HUDEP-2 (cell line): Measurements from ENCODE around the gene FXYD2.
"Not testable (repeated sequence)": the region's sequence is repeated elsewhere in the genome, so short reads cannot be mapped to it uniquely, and the experiment has no call there.

Experiments used
- DNase-seq, 76 experiments: peaks; one replicate each; lab custom pipeline; 2025; ENCODE audit not compliant: unreplicated experiment in 76 of 76; lab: John Stamatoyannopoulos, UW

Gene FXYD2

GRCh38 chr11:117822074-117823033 lies 2.2 kb downstream of the FXYD2 start:
- DNase-seq = peak in 2 of 76 experiments; percentile 1 to 12

DNA sequence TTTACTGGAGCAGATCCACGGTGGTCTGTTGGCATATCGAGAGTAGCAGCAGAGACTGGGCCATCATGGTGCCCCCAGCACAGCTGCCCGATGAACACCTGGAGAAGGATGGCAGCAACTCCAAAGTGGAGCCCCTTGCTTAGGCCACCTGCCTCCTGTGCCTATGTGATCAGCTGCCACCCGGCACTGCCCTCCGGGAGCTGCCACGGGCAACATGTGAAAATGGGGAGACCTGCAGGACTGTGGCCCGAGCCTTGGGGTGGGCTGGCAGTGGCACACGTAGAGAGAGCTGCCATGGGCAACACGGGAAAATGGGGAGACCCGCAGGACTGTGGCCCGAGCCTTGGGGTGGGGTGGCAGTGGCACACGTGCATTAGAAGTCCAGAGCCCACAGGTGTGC lies 3.1 kb downstream of the FXYD2 start:
- no peak for DNase-seq

GRCh38 chr11:117820516-117820915 lies 4.0 kb downstream of the FXYD2 start:
- no peak for DNase-seq

DNA sequence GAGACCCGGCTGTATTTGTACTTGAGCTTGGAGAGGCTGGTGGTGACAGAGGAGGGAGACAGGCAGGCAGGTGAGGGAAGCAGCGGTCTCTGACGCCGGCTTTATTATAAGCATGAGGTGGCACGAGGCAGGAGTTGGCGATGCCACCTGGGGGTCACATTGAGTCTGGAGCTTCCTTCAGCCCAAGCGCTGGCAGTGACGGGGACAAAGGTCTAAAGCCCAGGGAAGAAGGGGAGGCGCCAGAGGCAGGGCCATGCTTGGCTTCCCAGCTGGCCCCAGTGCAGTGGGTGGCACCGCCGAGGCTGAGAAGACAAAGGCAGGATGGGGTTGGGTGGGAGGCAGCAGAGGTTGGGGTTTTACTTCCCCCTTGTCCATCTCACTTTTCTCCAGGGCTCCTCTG lies 4.5 kb downstream of the FXYD2 start:
- no peak for DNase-seq

DNA sequence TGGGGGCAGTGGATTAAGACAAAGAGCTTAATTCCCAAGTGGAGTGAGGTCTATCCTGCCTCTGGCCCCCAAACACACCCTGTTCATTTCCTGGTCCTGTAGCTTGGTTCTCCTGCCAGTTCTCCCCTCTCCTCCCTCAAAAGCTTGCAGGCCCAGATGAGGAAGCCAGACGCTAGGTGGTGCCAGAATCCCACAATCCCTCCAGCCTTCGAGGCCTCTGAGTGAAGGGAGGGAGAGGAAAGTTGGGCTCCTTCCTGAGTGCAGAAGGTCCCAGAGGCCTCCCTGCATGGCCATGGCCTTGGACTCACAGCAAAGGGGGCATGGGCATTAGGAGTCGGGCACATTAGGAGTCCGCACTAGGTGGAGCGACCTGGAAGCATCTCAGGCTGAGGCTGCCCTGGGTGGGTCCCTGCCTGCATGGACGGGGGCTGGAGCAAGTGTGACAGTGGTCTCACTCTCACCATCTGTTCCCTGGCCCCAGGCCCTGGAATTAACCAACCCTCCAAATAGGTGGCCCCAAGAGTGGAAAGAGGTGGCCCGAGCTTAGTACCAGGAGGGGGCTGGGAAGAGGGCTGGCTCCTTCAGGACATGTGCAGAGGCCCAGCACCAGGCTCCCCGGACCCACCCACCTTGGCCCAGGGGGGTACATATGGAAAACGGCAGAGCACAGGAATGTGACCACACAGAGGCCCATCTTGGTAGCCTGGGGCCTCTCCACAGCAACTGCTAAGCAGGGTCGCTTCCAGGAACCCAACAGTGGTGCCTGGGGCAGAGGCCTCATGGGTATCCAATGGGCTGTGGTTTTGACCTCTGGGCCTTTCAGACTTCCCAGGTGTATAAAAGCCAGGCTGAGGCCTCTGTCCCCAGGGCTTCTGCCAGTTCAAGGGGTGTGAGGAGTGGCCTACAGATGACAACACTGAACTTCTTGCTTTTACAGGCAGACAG lies 5.2 kb downstream of the FXYD2 start:
- DNase-seq = peak in 17 of 76 experiments; percentile 2 to 53 (median 23)

DNA sequence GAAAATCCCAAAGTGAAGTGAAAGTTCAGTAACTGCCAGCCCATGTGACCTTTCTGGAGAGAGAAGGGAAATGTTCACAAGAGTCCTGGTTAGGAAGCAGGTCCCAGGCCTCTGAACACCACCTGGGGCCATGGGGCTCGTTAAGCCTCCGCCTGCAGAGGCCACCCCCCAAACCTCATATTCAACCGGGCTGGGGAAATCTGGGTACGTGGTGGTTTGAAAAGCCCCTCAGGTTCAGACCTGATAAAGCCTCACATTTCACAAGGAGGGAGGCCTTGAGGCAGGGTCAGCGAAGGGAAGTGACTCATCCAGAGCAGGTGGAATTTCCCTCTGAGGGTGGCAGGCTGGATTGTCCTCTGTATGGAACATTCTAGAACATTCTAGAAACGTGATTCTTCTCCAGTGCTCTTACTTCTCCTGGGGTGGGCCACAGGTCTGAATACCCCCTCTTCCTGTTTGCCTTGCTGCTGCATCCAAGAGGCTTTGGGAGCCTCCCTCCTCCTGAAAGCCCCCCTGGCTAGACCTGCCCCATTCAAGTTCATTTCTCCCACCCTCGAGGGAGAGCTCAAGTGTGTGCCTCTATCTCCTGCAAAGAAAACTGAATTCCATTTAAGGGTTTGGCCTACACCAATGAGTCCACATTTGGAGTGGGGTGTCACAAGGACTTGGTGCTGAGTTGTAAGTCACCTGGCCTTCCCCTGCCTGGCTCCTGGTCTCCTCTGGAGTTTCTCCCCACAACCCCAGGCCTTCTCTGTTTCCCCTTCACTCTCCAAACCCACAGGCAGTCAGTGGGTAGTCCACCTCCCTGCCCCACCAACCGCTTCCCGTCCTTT lies 6.3 kb downstream of the FXYD2 start:
- no peak for DNase-seq

GRCh38 chr11:117817368-117818040 lies 7.0 kb downstream of the FXYD2 start:
- DNase-seq = peak in 49 of 76 experiments; percentile 4 to 72 (median 33)

GRCh38 chr11:117816846-117817367 lies 7.6 kb downstream of the FXYD2 start:
- no peak for DNase-seq

GRCh38 chr11:117816151-117816741 lies 8.3 kb downstream of the FXYD2 start:
- DNase-seq = no peak

DNA sequence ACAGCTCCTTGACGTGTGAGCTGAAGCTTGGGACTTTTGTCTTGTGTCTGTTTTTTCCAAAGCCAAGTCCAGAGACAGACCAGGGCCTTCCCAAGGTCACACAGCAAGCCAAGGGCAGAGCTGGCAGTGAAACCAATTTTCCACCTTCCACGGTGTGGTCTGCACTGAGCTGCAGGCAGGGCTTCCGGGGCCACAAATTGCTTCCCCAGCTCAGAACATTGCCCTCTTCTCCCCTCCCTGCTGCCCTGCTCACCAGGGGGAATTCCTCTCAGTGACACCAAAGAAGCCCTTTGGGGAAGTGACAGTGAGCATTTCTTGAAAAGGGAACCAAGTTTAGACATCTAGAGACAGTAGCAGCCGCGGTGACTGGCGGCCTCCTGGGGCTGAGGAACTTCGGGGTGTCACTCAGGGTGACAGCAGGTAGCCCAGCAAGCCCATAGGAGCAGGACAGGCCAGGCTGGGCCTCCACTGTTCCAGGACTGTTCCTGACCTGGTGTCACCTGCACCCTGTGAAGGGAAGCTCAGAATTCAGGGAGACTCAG lies 9.2 kb downstream of the FXYD2 start:
- no peak for DNase-seq

DNA sequence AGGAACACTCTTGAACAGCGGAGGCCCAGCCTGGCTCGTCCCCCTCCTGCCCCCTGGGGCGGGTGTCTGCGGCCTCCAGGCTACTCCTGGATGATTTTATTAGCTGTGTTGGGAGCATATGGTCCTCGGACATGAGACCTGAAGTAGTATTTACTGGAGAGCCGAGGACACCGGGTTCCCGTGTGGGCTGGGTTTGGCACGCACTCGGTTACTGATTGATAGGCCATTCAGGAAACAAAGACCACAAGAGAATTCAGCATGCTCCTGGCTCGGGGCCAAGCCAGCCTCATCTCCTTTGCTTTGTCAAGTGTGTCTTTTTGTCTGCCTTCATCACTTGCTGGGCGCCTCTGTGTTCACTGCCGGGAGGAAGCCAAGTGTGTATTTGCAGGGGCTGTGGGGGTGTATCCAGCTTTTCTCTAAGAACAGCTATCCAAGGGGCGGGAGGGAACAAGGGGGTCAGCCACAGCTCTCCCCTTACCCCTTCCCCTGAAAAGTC lies 9.7 kb downstream of the FXYD2 start:
- no peak for DNase-seq

GRCh38 chr11:117814204-117814765 lies 10.3 kb downstream of the FXYD2 start:
- DNase-seq = no peak

DNA sequence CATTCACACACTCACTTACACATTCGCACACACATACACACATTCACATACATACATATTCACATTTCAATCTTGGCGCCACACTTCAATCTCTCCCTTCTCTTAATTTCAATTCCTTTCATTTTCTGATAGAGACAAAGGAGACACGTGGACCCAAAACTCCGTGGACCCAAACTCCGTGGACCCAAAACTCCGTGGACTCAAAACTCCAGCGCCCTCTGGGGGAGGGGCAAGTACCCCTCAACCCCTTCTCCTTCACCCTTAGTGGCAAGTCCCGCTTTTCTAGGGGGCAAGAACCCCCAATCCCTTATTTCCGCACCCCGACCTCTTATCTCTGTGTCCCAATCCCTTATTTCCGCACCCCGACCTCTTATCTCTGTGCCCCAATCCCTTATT lies 14.5 kb downstream of the FXYD2 start:
- not testable (repeated sequence) for DNase-seq

GRCh38 chr11:117809236-117810055 lies 15.1 kb downstream of the FXYD2 start:
- DNase-seq = peak in 6 of 76 experiments; percentile 1 to 21 (median 8)

DNA sequence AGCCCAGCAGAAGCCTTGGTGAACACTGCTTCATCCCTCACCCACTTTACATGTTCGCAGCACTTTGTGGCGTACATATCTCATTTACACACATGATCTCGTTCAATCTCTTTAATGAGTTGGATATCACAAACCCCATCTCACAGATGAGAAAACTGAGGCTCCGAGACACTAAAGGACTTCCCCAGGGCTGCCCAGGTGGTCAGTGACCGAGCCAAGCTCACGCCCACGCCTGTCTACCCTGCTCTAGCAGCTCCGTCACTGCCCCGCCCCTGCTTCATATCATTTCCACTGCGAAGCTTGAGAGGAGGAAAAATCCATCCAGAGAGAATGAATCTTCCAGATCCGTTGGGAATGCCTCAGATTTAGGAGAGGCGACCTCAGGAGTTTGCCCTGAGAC lies 15.8 kb downstream of the FXYD2 start:
- DNase-seq = no peak

- peak in 37 of 76 experiments; percentile 4 to 56 (median 25) for DNase-seq
Observed at GRCh38 chr11:117807482-117808327, 16.8 kb downstream of the FXYD2 start.

GRCh38 chr11:117806846-117807245 lies 17.7 kb downstream of the FXYD2 start:
- no peak for DNase-seq
